Non-pigmented ciliary epithelial cell (primary cell): ENCODE results near the gene TAGLN3.

Source experiments
- DNase-seq: peaks from one replicate; pipeline ENCODE4 v3.0.0-alpha.2; 2010; ENCODE audit warnings: low read depth

TAGLN3 gene

DNA sequence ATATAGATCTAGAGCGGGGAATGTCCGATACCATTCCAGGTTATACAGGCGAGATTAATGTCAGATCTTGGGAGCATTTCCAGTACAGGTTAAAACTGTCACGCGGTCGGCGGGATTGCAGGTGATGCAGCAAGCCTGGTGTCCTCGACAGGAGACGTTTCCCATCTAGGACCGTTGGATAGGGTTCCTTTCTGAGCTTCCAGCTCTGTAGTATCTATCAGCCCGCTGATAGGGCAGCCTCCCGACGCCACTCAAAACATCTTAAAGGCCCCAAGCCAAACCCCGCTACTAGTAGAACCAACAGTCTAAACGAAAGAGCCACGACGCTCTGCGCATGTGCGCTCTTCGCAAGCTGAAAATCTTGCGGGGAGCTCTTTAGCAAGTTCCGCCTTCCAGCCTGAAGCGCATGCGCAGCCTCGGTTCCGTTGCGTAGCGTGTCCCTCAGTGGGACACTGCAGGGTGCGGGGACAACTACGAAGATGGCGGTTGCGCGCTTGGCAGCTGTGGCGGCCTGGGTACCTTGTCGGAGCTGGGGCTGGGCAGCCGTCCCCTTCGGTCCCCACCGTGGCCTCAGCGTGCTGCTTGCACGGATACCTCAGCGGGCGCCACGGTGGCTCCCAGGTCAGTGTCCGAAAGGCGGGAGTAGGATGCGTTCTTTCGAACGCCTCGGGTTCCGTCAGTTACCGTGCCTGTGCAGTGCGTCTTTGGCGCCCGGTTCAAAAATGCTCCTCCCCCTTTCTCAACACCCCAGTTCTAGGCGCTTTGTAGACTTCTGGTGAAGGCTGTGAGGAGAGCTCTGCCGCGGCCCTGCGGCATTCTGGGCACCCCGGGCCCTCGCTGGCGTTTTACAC, 19.9 kb upstream of the TAGLN3 start, which contains the start of gene ABHD10:
Gene ABHD10, plus strand, starts transcription at position 444 of the 851 bp plus-strand sequence. Its CDS starts 36 bp downstream, at position 480.
- DNase-seq = peak; percentile 96

DNA sequence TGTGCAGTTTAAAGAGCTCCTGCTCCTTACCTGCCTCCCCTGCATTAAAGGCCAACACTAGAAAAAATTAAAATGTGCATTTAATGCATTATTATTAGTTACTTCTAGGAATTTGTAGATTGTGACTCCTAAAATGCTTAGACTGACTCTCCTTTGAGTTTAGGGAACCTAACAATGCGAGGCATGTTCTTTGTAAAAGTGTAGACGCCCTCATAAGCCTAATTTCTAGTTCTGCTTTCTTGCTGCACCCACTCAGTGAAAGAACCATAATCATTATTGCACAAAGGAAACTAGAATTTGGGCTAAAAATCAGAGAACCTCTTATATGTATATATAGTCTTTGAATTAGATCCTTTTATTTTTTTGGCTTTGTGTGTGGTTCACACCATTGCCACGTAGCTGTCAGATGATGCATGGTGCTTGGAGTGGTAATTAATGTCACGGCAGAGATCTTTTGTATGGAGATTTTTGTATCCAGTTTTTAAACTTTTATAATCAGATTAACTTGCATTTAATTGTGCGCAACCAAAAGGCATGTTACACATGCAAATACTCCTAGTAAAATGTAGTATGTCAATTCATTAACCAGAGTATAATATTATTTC, 19.2 kb upstream of the TAGLN3 start:
- DNase-seq = no peak

DNA sequence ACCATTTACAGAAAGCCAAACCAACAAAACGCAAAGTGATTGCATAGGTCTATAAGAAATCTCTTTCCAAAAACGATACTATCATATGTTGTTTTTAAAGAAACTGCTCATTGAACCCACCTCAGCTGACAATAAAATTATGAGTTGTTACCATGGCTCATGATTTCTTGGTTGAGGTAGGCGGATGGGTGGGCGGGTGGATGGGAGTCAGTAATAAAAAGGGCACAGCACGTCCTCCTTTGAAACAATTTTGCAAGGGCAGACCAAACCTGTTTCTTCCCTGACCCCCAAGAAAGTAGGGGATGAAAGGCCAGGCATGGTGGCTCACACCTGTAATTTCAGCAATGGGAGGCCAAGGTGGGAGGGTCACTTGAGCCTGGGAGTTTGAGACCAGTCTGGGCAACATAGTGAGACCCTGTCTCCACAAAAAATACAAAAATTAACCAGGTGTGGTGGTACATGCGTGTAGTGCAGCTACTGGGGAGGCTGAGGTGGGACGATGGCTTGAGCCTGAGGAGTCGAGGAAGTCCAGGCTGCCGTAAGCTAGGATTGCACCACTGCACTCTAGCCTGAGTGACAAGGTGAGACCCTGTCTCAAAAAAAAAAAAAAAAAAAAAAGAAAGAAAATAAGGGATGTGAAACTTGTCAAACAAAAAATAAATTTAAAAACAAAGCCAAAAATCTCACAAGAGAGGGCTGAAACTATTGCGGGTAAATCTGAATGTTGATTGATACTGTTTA, 17.8 kb upstream of the TAGLN3 start:
- no peak for DNase-seq

DNA sequence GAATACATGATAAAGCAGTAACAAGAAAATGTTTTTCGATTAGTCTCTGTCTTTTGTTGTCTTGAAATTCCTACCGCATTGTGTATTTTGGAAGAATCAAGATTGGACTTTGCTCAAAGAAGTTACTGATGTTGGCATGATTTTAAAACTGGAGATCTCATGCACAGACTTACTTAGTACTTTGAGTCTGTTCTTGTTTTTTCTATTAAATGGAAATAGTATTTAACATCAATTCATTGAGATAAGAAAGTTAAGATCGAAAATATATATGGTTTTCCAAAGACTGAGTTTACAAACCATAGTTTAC, 17.3 kb upstream of the TAGLN3 start:
- no peak for DNase-seq

DNA sequence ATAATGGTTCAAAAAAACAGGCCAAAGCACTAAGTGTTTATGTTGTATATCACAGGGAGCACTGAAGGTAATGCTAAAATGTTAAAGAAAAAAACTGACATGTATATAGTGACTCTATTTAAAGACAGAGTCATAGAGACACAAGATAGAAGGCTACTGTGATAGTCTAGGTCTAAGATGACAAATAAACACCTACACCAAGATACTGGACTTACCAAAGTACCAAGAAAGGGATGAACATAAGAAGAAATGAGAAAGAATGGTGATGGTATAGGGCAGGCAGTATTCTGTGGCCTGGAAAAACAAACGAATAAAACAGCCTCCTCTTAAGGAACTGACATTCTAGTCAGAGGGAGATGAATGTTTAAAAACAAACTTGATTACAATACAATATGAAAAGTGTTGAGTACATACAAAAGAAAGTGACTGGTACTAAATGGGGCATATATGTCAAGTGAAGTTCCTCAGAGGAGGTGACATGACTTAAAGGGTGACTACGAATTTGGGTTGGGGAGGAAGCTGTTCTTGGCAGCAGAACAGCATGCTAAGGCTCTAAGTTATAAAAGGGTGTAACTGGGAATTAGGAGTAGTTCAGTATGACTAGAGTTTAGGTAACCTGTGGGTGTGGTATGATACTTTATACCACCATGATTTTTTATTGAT, 14.0 kb upstream of the TAGLN3 start:
- DNase-seq = no peak

DNA sequence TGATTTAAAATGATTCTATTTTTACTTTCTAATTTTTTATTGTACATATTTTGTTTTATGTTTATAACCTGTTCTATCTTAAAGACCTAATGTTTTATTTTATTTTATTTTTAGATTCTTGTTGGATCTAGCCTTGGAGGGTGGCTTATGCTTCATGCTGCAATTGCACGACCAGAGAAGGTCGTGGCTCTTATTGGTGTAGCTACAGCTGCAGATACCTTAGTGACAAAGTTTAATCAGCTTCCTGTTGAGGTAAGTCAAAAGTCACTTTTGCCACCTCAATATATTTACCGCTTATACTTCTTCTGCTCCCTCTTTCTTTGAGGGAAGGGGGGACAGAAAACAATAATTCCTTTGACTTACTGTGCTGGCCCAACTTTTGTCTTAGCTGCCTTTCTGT, 11.9 kb upstream of the TAGLN3 start:
- DNase-seq = no peak

DNA sequence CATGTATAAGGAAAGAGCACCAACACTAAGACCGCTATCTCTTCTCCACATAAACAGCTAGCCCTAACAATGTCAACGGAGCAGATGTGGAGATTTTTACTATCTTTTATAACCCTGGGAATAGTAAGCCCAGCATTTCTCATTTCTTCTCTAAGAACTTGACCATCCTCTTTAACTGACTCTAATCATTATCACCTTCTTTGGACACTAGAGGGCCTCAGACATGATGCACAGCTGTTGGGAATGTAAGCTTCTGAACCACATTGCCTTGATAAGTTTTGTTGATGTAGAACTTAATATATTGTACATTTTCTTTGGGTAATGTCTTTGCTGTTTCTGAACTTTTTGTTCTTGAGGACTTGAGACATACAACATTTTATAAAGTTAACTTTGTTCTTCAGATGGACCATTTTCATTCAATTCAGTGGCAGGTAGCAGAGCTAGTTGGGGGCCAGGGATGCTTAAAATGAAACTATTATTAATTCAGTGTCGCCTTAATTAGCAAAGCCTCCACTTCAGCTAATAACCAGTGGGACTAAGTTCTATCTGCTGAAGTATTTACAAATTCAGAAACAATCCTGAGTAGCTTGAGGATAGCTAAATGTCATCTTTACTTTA, 9.6 kb upstream of the TAGLN3 start:
- DNase-seq = peak; percentile 66

DNA sequence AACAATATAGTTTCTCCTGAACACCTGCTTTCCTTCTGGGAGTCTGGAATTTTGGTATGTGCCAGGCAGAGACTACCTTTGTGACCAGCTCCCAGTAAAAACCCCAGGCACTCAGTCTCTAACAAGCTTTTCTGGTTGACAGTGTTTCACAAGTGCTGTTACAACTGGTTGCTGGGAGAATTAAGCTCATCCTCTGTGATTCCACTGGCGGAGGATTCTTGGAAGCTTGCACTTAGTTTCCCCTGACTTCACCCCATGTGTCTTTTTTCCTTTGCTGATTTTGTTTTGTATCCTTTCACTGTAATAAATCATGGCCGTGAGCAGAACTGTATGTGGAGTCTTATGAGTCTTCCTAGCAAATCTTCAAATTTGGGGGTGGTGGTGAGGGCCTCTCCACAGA, 5.7 kb upstream of the TAGLN3 start:
- no peak for DNase-seq

DNA sequence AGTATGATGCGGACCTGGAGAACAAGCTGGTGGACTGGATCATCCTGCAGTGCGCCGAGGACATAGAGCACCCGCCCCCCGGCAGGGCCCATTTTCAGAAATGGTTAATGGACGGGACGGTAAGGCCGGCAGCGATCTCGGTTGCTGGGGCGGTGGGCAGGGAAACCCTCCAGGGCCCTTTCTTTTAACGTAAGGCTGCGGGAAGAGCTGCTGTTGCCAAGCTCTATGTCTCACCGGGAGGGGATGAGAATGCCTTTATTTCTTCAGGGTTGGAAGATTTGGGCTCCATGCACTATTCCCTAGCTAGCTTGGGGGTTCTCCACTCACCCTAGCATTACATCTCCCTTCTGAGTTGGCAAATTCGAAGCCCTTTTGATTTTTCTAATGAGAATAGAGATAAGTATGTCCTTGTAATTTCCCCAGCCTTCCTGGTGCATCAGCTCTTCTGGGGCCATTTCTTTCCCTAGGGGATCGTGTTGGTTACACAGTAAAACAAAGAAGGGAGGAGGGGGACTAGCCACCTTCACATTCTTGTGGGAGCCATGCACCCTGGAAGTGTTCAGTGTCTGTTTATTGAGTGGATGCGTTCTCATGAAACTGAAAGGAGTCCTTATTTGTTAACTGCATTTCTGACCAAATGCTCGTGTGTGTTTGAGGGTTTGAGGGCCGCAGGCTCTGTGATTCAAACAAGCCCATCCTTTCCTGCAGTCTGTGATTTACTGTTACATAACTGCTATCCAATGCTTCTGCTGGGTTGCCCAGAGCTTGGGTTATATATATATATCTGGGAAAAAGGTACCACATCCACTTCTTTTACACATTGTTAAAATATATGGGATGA, 982 bp downstream of the TAGLN3 start:
- DNase-seq = no peak

DNA sequence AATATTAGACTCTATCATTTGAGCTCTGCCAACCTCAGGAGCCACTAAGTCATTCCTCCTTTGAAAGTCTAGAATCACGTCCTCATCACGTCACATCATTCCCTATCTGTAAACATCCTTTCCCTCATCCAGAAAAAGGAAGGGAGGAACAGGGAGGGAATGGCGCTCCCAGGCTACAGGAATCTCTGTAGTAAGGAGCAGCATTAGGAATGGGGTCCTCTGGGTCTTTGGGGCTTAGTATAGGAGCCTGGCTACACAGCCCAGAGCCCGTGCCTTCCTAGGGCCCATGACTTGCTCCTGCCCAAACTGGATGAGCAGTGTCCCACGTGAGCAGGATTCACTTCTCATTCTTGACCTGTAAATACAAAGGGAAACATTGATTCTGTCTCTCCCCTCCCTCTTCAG, 1.6 kb downstream of the TAGLN3 start:
- no peak for DNase-seq

DNA sequence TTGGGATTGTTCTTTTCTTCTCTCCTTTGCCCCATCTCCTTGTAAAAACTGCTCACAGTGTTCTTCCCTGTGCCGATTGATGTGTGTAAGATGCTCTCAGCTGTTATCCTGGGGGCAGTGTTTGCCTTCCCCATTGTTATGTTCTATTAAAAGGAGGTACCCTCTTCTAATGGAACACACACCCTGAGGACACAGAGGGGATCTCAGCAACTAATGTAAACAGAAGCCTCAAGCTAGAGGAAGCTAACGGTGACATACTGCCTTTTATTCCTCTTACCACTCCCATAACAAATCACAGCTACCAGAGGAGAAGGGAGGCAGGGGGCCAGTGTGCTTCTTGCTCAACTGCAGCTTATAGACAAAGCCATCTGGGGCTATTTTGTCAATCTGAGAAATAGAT, 2.2 kb downstream of the TAGLN3 start:
- no peak for DNase-seq

DNA sequence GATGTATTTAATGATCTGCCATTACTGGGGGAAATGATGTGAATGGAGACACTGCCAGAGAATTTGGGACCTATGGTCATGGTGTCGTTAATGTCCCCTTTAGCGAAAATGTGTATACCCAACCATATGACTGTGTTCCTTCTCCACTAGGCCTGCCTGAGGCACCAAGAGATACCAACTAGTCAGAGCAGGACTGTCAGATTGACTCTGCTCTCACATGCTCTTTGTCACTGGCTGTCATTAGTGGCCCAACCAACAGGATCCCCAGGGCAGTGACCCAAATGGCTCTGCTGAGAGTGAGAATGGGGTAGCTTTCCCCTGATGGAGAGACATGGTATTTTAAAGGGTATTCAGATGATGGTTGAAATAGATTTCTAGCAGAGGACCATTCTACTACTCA, 2.8 kb downstream of the TAGLN3 start:
- DNase-seq = no peak

DNA sequence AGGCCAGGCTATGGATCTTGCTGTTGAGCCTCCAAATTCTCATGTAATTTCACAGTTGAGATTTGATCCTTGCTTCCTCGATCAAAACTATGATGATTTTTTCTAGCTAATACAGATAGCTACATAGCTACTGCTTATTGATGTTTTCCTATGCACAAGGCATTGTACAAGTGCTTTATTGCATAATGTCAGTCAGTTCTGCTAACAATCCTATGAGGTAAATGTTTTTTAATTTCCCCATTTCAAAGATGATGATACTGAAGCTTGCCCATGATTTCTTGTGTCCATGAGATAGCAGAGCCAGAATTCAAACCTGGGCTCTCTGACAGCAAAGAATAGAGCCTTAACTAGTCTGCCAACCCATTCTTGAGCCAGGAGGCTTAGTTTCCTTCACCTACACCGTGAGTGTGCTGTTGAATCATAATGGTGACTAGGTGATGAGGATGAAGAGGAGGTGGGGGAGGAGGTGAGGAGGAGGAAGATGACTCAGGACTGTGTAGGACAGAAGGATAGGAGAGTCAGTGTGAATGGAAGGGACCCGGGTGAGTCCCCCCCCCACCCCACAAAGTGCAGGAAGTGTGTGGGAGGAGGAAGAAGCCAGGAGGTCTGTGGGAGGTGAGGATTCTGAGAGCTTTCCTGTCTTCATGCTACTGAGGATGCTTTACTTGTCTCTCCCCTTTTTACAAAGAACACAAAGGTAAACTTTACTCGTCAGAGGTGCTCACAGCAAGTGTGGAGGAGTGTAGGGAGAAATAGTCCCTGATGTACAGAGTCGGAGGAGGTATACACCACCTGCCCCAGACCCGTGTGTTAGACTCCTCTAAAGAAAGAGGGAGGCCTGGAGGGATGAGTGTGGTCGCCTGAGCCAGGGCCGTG, 3.6 kb downstream of the TAGLN3 start:
- no peak for DNase-seq

DNA sequence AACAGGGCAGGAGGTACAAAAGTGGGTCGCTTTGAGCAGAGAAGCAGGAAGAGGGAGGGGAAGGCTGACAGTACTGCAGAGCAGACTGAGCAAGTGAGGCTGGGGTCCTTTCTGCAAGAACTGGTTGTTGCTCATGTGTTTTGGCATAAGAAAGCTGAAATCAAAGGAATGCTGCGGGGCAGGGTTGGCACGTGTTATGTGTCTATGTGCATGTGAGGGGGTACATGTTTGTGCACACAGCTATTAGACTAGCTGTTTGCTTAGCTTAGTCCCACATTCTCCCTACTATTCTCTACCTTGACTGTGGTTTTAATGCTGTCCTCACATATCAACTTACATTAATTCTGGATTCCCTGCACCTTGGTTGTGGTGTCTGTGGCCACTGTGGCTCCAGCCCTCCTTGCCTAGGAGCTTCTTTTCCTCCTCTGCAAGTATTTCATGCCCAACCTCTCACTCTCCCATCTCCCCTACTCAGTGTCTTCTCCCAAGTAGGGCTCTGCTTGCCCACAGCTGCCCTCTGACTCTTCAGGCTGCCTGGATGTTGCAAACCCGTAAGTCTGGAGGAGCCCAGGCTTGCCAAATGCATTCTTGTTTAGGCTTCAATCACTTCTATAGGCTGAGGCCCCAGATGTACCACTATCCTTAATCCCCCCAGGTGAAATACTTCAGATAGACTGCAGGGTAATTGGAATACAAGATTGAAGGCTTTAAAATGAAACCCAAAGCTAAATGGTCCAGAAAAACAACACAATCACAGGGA, 4.8 kb downstream of the TAGLN3 start:
- no peak for DNase-seq

DNA sequence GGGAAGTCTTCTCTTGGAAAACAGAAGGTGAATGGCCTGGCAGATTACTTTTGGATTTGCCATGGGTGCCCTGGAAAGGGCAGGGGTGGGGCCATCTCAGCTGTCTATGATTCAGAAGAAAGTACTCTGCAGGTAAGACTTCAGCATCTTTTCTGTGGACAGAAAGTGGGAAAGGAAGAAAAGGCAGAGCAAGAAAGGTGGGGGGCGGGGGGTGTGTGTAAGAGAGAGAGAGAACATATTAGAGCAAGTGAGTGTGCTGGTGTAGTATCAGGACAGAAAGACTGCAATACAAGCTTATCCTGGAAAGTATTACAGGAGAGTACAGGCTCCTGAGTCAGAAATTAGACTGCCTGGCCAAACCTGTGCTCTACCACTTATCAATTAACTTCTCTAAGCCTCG, 5.5 kb downstream of the TAGLN3 start:
- no peak for DNase-seq

DNA sequence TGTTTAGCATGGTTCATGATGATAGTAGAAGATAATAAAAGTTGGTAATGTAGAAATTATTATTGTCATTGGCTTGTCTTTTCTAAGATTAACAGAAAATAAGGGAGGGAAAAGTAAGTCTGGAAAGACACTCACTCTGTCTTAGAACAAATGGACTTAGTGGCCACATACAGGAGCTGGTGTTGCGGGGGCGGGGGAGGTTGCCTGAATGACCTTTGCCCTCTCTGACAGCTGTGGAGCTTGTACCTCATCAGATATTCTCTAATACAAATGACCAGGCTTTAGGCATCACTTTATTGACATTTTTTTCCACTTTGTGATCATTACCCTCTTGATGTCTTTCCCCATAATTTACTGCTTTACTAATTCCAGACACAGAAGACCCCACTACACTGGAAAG, 5.9 kb downstream of the TAGLN3 start:
- DNase-seq = no peak

DNA sequence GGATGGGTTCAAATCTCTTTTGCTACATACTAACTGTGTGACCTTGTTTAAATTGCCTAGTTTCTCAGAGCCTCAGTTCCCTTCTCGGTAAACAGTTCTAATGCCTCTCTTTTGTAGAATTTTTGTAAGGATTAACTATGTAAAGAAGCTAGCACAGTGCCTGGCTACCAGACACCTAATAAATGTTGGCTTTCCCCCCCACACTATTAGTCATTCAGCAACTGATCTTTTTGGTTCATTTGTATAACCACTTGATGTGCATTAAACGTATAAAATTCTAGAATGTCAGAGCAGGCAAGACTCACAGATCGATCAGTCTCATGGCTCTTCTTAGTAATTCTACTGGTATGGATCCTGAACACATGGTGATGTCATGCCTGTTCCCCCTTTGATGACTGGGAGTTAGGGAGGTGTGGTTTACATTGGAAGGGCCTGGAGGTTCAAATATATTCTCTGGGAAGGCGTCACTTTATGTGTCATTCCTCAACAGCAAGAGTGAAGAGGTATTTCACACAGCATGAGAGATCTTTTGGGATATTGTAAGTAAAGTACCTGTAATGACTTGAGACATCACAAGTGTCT, 6.5 kb downstream of the TAGLN3 start:
- no peak for DNase-seq

DNA sequence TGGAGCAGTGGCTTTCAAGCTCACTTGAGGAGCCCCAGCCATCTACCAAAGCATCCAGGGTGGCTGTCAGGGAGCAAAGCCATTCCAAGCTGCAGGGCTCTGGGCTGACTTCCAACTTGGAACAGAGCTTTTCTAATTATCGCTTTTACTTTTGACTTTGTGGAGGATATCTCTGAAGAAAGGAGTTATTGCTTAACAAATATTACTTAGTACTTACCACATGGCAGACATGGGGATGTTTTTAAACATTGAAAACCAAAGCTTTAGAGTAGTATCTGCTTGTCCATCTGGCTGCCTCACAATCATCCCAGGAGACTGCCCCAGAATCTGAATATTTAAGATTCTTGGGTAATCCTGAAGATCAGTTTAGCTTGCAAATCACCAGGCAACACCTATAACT, 8.9 kb downstream of the TAGLN3 start:
- DNase-seq = no peak

DNA sequence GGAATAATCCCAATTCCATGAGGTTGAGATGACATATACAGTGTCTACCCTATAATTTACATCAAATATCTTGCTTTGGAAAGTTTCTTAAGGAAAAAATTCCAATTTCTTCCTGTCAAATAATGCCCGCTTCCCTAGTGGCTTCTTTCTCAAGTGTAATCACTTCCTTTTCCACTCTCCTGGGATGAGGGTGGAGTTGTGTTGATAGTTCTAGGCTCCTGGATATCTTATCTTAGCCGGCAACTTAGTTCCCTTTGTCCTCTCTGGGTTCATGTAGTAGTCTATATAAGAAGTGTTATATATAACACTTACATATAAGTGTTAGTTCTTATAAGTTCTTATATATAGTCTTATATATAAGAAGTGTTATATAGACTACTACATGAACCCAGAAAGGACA, 10.9 kb downstream of the TAGLN3 start:
- no peak for DNase-seq
